Measurements from ENCODE around the gene HADHA.

DNA sequence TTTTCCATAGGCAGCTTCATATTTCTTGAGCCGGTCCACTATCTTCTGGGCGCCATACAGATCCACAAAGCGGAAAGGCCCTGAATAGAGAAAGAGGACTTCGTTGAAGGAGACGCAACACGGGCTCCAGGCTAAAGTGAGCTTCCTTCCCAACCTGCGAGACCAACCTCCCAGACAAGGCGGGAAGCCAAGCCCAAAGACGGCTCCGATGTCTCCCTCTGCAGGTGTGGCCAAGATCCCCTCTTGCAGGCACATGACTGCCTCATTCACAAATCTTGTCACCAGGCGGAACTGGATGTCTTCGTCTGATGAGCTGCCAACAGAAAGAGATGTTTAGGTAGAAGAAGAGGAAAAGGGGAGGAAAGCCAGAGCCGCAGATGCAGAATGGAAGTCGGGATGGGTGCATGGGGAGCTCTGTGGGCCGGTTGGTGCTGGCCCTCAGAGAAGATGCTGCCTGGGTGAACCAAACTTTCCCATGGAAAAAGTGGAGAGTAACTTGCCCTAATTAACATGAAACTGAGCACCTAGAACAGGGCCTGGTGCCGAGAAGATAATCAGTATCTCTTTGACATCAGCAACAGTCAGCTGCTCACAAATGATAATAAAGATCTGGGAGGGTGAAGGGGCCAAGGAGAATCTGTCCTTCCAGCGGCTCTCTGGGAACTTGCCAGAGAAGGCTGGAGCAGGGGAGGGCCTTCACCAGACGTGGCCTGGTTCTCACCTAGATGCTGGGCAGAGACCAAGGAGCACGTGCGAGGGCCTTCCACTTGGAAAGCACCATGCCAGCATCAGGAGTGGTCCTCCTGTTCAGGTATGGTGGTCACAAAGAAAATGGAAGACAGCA is 52.9 kb downstream of the HADHA start:
- TF ChIP-seq, protein P1, sequence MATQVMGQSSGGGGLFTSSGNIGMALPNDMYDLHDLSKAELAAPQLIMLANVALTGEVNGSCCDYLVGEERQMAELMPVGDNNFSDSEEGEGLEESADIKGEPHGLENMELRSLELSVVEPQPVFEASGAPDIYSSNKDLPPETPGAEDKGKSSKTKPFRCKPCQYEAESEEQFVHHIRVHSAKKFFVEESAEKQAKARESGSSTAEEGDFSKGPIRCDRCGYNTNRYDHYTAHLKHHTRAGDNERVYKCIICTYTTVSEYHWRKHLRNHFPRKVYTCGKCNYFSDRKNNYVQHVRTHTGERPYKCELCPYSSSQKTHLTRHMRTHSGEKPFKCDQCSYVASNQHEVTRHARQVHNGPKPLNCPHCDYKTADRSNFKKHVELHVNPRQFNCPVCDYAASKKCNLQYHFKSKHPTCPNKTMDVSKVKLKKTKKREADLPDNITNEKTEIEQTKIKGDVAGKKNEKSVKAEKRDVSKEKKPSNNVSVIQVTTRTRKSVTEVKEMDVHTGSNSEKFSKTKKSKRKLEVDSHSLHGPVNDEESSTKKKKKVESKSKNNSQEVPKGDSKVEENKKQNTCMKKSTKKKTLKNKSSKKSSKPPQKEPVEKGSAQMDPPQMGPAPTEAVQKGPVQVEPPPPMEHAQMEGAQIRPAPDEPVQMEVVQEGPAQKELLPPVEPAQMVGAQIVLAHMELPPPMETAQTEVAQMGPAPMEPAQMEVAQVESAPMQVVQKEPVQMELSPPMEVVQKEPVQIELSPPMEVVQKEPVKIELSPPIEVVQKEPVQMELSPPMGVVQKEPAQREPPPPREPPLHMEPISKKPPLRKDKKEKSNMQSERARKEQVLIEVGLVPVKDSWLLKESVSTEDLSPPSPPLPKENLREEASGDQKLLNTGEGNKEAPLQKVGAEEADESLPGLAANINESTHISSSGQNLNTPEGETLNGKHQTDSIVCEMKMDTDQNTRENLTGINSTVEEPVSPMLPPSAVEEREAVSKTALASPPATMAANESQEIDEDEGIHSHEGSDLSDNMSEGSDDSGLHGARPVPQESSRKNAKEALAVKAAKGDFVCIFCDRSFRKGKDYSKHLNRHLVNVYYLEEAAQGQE (IDR thresholded peaks at IDR 0.05; ENCODE audit: insufficient read depth in 1 of 2, low read depth in 2 of 2, low read length in 2 of 2), result no peak
- TF ChIP-seq SIN3A (IDR thresholded peaks at IDR 0.05; ENCODE audit: borderline replicate concordance, insufficient read depth, low read length), result no peak
- TF ChIP-seq TAF1 (IDR thresholded peaks at IDR 0.05; ENCODE audit: borderline replicate concordance, insufficient read depth, low read length), result no peak
